Mucosa of rectum (tissue), 2 donors: Measurements from ENCODE around the gene C11orf42.
"Not testable (repeated sequence)": the region's sequence is repeated elsewhere in the genome, so short reads cannot be mapped to it uniquely, and the experiment has no call there.

ENCODE experiments used
- H3K27ac ChIP-seq, 2 donors: one replicate each; pipeline ENCODE4 v1.7.0; 2013; ENCODE audit warnings: inconsistent platforms in 2 of 2, low read depth in 2 of 2, low read length in 2 of 2
- H3K27me3 ChIP-seq, 2 donors: one replicate each; pipeline ENCODE4 v1.7.0; 2013; ENCODE audit warnings: low read length in 2 of 2; ENCODE audit not compliant: control insufficient read depth in 2 of 2, insufficient read depth in 2 of 2
- H3K36me3 ChIP-seq, 2 donors: one replicate each; pipeline ENCODE4 v1.7.0; 2013; ENCODE audit warnings: low read length in 2 of 2; ENCODE audit not compliant: control insufficient read depth in 2 of 2, insufficient read depth in 2 of 2
- H3K4me1 ChIP-seq, 2 donors: one replicate each; pipeline ENCODE4 v1.7.0; 2013; ENCODE audit warnings: low read length in 2 of 2, mild to moderate bottlenecking in 1 of 2; ENCODE audit not compliant: control insufficient read depth in 2 of 2, insufficient read depth in 2 of 2
- H3K4me3 ChIP-seq, 2 donors: one replicate each; pipeline ENCODE4 v1.7.0; 2013; ENCODE audit warnings: low read length in 2 of 2
- H3K9ac ChIP-seq, 2 donors: one replicate each; pipeline ENCODE4 v1.7.0; 2013; ENCODE audit warnings: low read length in 2 of 2, low read depth in 1 of 2, mild to moderate bottlenecking in 1 of 2
- H3K9me3 ChIP-seq, 2 donors: one replicate each; pipeline ENCODE4 v1.7.0; 2013; ENCODE audit warnings: low read length in 2 of 2; ENCODE audit not compliant: control insufficient read depth in 2 of 2
- donor health status: healthy.
- donor health status: Normal muscosa, but diverticular disease.

Gene C11orf42

GRCh38 chr11:6237266-6237665 lies 31.9 kb downstream of the C11orf42 start:
- Histone ChIP-seq H3K4me1 (peaks cover 4 to 11% of the 10 kb centered on the region in 2 donors), H3K36me3 (no peaks in the 10 kb centered on the region), H3K27ac (no peak overlapping the region), H3K9me3 (no peaks in the 10 kb centered on the region), H3K27me3 (no peaks in the 10 kb centered on the region), H3K9ac (no peak overlapping the region), H3K4me3 (no peak overlapping the region)

GRCh38 chr11:6237761-6238302 lies 32.5 kb downstream of the C11orf42 start:
- no peaks in the 10 kb centered on the region for H3K36me3 ChIP-seq
- H3K9ac ChIP-seq = no peak overlapping the region
- H3K27ac ChIP-seq = no peak overlapping the region
- no peaks in the 10 kb centered on the region for H3K27me3 ChIP-seq
- H3K4me1 ChIP-seq = peaks cover 4 to 10% of the 10 kb centered on the region in 2 donors
- H3K4me3 ChIP-seq = no peak overlapping the region
- H3K9me3 ChIP-seq = no peaks in the 10 kb centered on the region

- Histone ChIP-seq H3K27me3 (no peaks in the 10 kb centered on the region), H3K4me1 (peaks cover 0 to under 1% of the 10 kb centered on the region in 2 donors), H3K4me3 (no peak within 1 kb of the TSS), H3K9ac (no peak within 1 kb of the TSS), H3K36me3 (no peaks in the 10 kb centered on the region), H3K9me3 (no peaks in the 10 kb centered on the region), H3K27ac (no peak within 1 kb of the TSS)
These were observed 33.5 kb downstream of the C11orf42 start, which contains the start of gene CNGA4 for GRCh38 chr11:6238902-6239301. CNGA4 (plus strand) TSS chr11:6239089; CDS start chr11:6239207, 118 bp downstream.

GRCh38 chr11:6240139-6240538 lies 34.8 kb downstream of the C11orf42 start:
- Histone ChIP-seq H3K4me1 (no peaks in the 10 kb centered on the region), H3K36me3 (no peaks in the 10 kb centered on the region), H3K9ac (no peak overlapping the region), H3K27me3 (no peaks in the 10 kb centered on the region), H3K27ac (no peak overlapping the region), H3K4me3 (no peak overlapping the region), H3K9me3 (no peaks in the 10 kb centered on the region)

- no peak overlapping the region for H3K27ac ChIP-seq
- no peaks in the 10 kb centered on the region for H3K9me3 ChIP-seq
- no peak overlapping the region for H3K9ac ChIP-seq
- no peaks in the 10 kb centered on the region for H3K36me3 ChIP-seq
- H3K4me1 ChIP-seq = no peaks in the 10 kb centered on the region
- no peak overlapping the region for H3K4me3 ChIP-seq
- H3K27me3 ChIP-seq = no peaks in the 10 kb centered on the region
These were observed 35.4 kb downstream of the C11orf42 start for GRCh38 chr11:6240781-6241180.

- Histone ChIP-seq H3K9me3 (no peaks in the 10 kb centered on the region), H3K27ac (no peak overlapping the region), H3K4me3 (no peak overlapping the region), H3K4me1 (no peaks in the 10 kb centered on the region), H3K27me3 (no peaks in the 10 kb centered on the region), H3K36me3 (no peaks in the 10 kb centered on the region), H3K9ac (no peak overlapping the region)
These were observed 36.0 kb downstream of the C11orf42 start for GRCh38 chr11:6241316-6241715.

GRCh38 chr11:6245536-6245935 lies 40.2 kb downstream of the C11orf42 start:
- Histone ChIP-seq H3K36me3 (no peaks in the 10 kb centered on the region), H3K4me3 (no peak overlapping the region), H3K9me3 (no peaks in the 10 kb centered on the region), H3K4me1 (no peaks in the 10 kb centered on the region), H3K27me3 (no peaks in the 10 kb centered on the region), H3K27ac (no peak overlapping the region), H3K9ac (no peak overlapping the region)

GRCh38 chr11:6248248-6248647 lies 42.9 kb downstream of the C11orf42 start:
- peaks cover 0 to 6% of the 10 kb centered on the region in 2 donors for H3K4me1 ChIP-seq
- H3K4me3 ChIP-seq = no peak overlapping the region
- H3K9ac ChIP-seq = no peak overlapping the region
- H3K36me3 ChIP-seq = no peaks in the 10 kb centered on the region
- H3K9me3 ChIP-seq = no peaks in the 10 kb centered on the region
- no peak overlapping the region for H3K27ac ChIP-seq
- no peaks in the 10 kb centered on the region for H3K27me3 ChIP-seq

- H3K4me1 ChIP-seq, H3K9me3 ChIP-seq, H3K27ac ChIP-seq, H3K27me3 ChIP-seq, H3K4me3 ChIP-seq, H3K36me3 ChIP-seq, H3K9ac ChIP-seq: not testable (repeated sequence)
These were observed 43.5 kb downstream of the C11orf42 start for GRCh38 chr11:6248897-6249296.

- H3K4me1 ChIP-seq = peaks cover 0 to 6% of the 10 kb centered on the region in 2 donors
- no peak overlapping the region for H3K9ac ChIP-seq
- no peak overlapping the region for H3K4me3 ChIP-seq
- no peaks in the 10 kb centered on the region for H3K36me3 ChIP-seq
- no peak overlapping the region for H3K27ac ChIP-seq
- H3K9me3 ChIP-seq = no peaks in the 10 kb centered on the region
- no peaks in the 10 kb centered on the region for H3K27me3 ChIP-seq
These were observed 44.6 kb downstream of the C11orf42 start for GRCh38 chr11:6249770-6250555.
